Neural progenitor cell (in vitro differentiated cells): Measurements from ENCODE around the gene CFAP221.

Source experiments
- CTCF ChIP-seq: fragments of 200-600 bp; sonication (generic); IDR thresholded peaks from 2 replicates; pipeline ENCODE4 v1.5.1; 2017; ENCODE audit warnings: antibody characterized with exemption, mild to moderate bottlenecking
- EZH2 ChIP-seq: fragments of 200-600 bp; sonication (generic); IDR thresholded peaks from 2 replicates; pipeline ENCODE4 v1.6.1; 2017; ENCODE audit warnings: antibody characterized with exemption, mild to moderate bottlenecking, moderate library complexity

- TF ChIP-seq EZH2 (no peak), CTCF (no peak)
These were observed 129.5 kb downstream of the CFAP221 start for GRCh38 chr2:119673796-119674195.
